Kidney epithelial cell (primary cell): ENCODE measurements around the gene BAG1. TPM values are rescaled to one million over a fixed set of nuclear protein-coding genes. Genes with fewer than 3 reads are reported as not detected.

Experiments used
- DNase-seq: peaks from one replicate; pipeline ENCODE4 v3.0.0-alpha.2; 2010; ENCODE audit warnings: low read depth
- H3K27me3 ChIP-seq: 2 replicates; pipeline ENCODE4 v1.6.0; 2011; ENCODE audit warnings: low read length; ENCODE audit not compliant: control insufficient read depth, insufficient read depth
- H3K36me3 ChIP-seq: 2 replicates; pipeline ENCODE4 v1.5.1; 2011; ENCODE audit warnings: low read length; ENCODE audit not compliant: control insufficient read depth, insufficient read depth
- H3K4me3 ChIP-seq: 2 replicates; pipeline ENCODE4 v1.5.1; 2011; ENCODE audit warnings: low read depth, mild to moderate bottlenecking, control low read depth, low read length
- total RNA-seq: library from RNA; depleted of rRNA; stranded (reverse); fragments of >200 nt; gene quantifications from 2 replicates; pipeline ENCODE4 v1.2.3, GENCODE V29; 2015
- TF ChIP-seq, protein P1 (sequence below): IDR thresholded peaks from 2 replicates; pipeline ENCODE4 v1.5.1; 2011; ENCODE audit warnings: mild to moderate bottlenecking, moderate library complexity, low read length, control low read depth, inconsistent platforms; ENCODE audit not compliant: insufficient read depth, poor library complexity, severe bottlenecking

Gene BAG1
- total RNA-seq, 1 donor from 2014 or later = 59.0 TPM

- TF ChIP-seq, protein P1, sequence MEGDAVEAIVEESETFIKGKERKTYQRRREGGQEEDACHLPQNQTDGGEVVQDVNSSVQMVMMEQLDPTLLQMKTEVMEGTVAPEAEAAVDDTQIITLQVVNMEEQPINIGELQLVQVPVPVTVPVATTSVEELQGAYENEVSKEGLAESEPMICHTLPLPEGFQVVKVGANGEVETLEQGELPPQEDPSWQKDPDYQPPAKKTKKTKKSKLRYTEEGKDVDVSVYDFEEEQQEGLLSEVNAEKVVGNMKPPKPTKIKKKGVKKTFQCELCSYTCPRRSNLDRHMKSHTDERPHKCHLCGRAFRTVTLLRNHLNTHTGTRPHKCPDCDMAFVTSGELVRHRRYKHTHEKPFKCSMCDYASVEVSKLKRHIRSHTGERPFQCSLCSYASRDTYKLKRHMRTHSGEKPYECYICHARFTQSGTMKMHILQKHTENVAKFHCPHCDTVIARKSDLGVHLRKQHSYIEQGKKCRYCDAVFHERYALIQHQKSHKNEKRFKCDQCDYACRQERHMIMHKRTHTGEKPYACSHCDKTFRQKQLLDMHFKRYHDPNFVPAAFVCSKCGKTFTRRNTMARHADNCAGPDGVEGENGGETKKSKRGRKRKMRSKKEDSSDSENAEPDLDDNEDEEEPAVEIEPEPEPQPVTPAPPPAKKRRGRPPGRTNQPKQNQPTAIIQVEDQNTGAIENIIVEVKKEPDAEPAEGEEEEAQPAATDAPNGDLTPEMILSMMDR = no peak
- no peak for DNase-seq
- H3K4me3 ChIP-seq = peak overlapping the region; percentile 63
- no peaks in the 10 kb centered on the region for H3K27me3 ChIP-seq
- H3K36me3 ChIP-seq = no peaks in the 10 kb centered on the region
Observed at GRCh38 chr9:33288828-33289483, 24.4 kb upstream of the BAG1 start.

DNA sequence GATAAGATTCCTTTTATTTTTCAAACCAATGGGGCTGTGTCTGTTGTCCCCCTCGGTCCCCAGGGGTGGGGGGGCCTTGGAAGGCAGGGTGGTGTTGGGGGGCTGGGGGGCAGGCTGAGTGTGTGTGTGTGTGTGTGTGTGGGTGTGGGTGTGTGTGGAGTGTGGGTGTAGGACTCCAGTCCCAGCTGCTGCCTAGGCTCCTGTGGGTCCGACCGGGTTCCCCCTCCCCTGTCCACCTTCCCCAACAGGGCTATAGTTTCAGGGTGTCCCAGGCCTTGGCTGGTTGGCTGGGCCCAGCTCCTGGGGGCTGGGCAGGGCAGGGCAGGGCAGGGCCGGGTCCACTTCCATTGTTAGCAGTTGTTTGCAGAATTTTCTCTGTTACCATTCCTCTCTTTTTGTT is 23.7 kb upstream of the BAG1 start:
- DNase-seq = no peak
- no peaks in the 10 kb centered on the region for H3K36me3 ChIP-seq
- no peak overlapping the region for H3K4me3 ChIP-seq
- TF ChIP-seq, protein P1 = no peak
- H3K27me3 ChIP-seq = no peaks in the 10 kb centered on the region

- no peaks in the 10 kb centered on the region for H3K36me3 ChIP-seq
- no peak for DNase-seq
- H3K27me3 ChIP-seq = no peaks in the 10 kb centered on the region
- H3K4me3 ChIP-seq = no peak overlapping the region
- TF ChIP-seq, protein P1 = peak; percentile 80
Observed at GRCh38 chr9:33287087-33287490, 22.6 kb upstream of the BAG1 start.

GRCh38 chr9:33285502-33285901 is 21.0 kb upstream of the BAG1 start:
- TF ChIP-seq, protein P1 = no peak
- DNase-seq = no peak
- Histone ChIP-seq H3K36me3 (no peaks in the 10 kb centered on the region), H3K4me3 (no peak overlapping the region), H3K27me3 (no peaks in the 10 kb centered on the region)

- TF ChIP-seq, protein P1 = no peak
- no peaks in the 10 kb centered on the region for H3K36me3 ChIP-seq
- no peak for DNase-seq
- H3K4me3 ChIP-seq = no peak overlapping the region
- no peaks in the 10 kb centered on the region for H3K27me3 ChIP-seq
Observed at GRCh38 chr9:33277484-33277883, 13.0 kb upstream of the BAG1 start.

GRCh38 chr9:33273972-33274328 is 9.4 kb upstream of the BAG1 start:
- no peak for DNase-seq
- Histone ChIP-seq H3K36me3 (no peaks in the 10 kb centered on the region), H3K27me3 (no peaks in the 10 kb centered on the region)

More at GRCh38 chr9:33273972-33274328, 9.4 kb upstream of the BAG1 start:
- H3K4me3 ChIP-seq = no peak overlapping the region
- TF ChIP-seq, protein P1 = no peak
